Tibial nerve (tissue), 4 donors: ENCODE data around the gene POGZ.

Experiments used
- EP300 ChIP-seq, 2 donors: sonication (generic); formaldehyde crosslinking; IDR thresholded peaks; one replicate each; pipeline ENCODE4 v1.6.1; 2017; ENCODE audit warnings: antibody characterized with exemption in 2 of 2, mild to moderate bottlenecking in 1 of 2
- POLR2A ChIP-seq, 2 donors: fragments of 450-650 bp; IDR thresholded peaks; one replicate each; pipeline ENCODE4 v1.6.1; 2017; ENCODE audit warnings: antibody characterized with exemption in 2 of 2, mild to moderate bottlenecking in 2 of 2, moderate library complexity in 2 of 2
- TF ChIP-seq, protein P1 (sequence below), 5 experiments: fragments of 200-600 bp in 3 of 5; fragments of 450-650 bp in 2 of 5; sonication (generic) in 3 of 5; IDR thresholded peaks; one replicate each; pipeline ENCODE4 v1.5.1; 2016 to 2019; ENCODE audit warnings: antibody characterized with exemption in 5 of 5, mild to moderate bottlenecking in 3 of 5, moderate library complexity in 2 of 5

DNA sequence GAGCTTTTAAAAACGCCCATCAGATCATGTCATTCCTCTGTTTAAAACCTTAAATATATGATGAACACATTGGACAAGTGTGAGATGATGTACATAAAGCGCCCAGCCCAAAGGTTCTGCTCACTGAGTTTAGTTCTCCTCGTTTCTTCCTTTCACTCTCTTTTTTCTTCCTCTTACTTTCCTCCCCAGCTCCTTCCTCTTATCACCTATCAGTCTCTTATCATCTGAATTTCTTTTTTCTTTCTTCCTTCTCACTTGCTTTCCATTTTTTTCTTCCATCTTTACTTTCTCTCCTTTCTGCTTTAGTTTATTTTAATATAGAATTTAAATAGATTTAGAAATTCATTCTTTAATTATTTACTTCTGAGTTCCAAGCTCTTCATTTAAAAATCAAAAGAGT is 17.8 kb upstream of the POGZ start:
- TF ChIP-seq POLR2A (IDR thresholded peaks at IDR 0.05), result no peak
- TF ChIP-seq, protein P1, sequence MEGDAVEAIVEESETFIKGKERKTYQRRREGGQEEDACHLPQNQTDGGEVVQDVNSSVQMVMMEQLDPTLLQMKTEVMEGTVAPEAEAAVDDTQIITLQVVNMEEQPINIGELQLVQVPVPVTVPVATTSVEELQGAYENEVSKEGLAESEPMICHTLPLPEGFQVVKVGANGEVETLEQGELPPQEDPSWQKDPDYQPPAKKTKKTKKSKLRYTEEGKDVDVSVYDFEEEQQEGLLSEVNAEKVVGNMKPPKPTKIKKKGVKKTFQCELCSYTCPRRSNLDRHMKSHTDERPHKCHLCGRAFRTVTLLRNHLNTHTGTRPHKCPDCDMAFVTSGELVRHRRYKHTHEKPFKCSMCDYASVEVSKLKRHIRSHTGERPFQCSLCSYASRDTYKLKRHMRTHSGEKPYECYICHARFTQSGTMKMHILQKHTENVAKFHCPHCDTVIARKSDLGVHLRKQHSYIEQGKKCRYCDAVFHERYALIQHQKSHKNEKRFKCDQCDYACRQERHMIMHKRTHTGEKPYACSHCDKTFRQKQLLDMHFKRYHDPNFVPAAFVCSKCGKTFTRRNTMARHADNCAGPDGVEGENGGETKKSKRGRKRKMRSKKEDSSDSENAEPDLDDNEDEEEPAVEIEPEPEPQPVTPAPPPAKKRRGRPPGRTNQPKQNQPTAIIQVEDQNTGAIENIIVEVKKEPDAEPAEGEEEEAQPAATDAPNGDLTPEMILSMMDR (IDR thresholded peaks at IDR 0.05), result no peak
- TF ChIP-seq EP300 (IDR thresholded peaks at IDR 0.05), result no peak
